GM12878 (cell line): ENCODE results near the gene SLC6A3. TPM values are rescaled to one million over a fixed set of nuclear protein-coding genes. Genes with fewer than 3 reads are reported as not detected.

Experiments used
- ATAC-seq: fragments of 200-7000 bp; cut with Tn5 transposase; 3 replicates; pipeline ENCODE4 v1.9.1; 2020; ENCODE audit warnings: mild to moderate bottlenecking, moderate library complexity
- BruUV-seq: library from RNA; stranded (reverse); fragments of 400-500 nt; replicated peaks from 2 replicates; lab custom pipeline; 2021; lab: Mats Ljungman, UMichigan
- CTCF ChIA-PET: fragments of 300-600 bp; sonication (Branson Sonifier 250); formaldehyde crosslinking; extraction: SDS; loops from one replicate; lab custom pipeline; 2021; ENCODE audit warnings: inconsistent platforms; lab: Yijun Ruan, JAX
- POLR2A ChIA-PET: fragments of 350-600 bp; formaldehyde crosslinking; extraction: SDS; loops from one replicate; lab custom pipeline; 2021; ENCODE audit warnings: inconsistent platforms; lab: Charles Lee
- RAD21 ChIA-PET: fragments of 300-600 bp; sonication (Branson Sonifier 250); formaldehyde crosslinking; loops from one replicate; lab custom pipeline; 2023; ENCODE audit warnings: antibody characterized with exemption; ENCODE audit not compliant: unreplicated experiment; lab: Charles Lee
- SMC1A ChIA-PET: fragments of 300-600 bp; sonication (Branson Sonifier 250); formaldehyde crosslinking; loops from one replicate; lab custom pipeline; 2023; ENCODE audit not compliant: unreplicated experiment, uncharacterized antibody; lab: Charles Lee
- DNase-seq: peaks from one replicate; pipeline ENCODE4 v3.0.0-alpha.2; 2011; ENCODE audit warnings: low read depth, low spot score
- FAIRE-seq: peaks from 3 replicates; lab custom pipeline; 2011; peaks lifted over from hg19 to GRCh38; lab: Jason Lieb, UNC
- H2AFZ ChIP-seq: 2 replicates; pipeline ENCODE4 v1.6.0; 2011; ENCODE audit warnings: low read depth, low read length, control low read depth; ENCODE audit not compliant: control insufficient read depth
- H3K27ac ChIP-seq: 2 replicates; pipeline ENCODE4 v1.5.1; 2011; ENCODE audit warnings: control low read depth; ENCODE audit not compliant: control insufficient read depth, insufficient read depth
- H3K27me3 ChIP-seq, 2 experiments: replicated peaks in 1 of 2; 2 replicates each; pipeline versions ENCODE4 v1.6.0 to v1.6.1; 2011; ENCODE audit warnings: low read length in 1 of 2; ENCODE audit not compliant: control insufficient read depth in 2 of 2, insufficient read depth in 2 of 2
- H3K36me3 ChIP-seq, 2 experiments: 2 replicates each; pipeline ENCODE4 v1.5.1; 2011; ENCODE audit warnings: low read length in 1 of 2; ENCODE audit not compliant: control insufficient read depth in 2 of 2, insufficient read depth in 2 of 2
- H3K4me1 ChIP-seq: 2 replicates; pipeline ENCODE4 v1.6.1; 2011; ENCODE audit warnings: mild to moderate bottlenecking, low read length, moderate library complexity, mixed read lengths; ENCODE audit not compliant: control insufficient read depth, insufficient read depth
- H3K4me2 ChIP-seq: 2 replicates; pipeline ENCODE4 v1.6.0; 2011; ENCODE audit warnings: control low read depth; ENCODE audit not compliant: control insufficient read depth, insufficient read depth
- H3K4me3 ChIP-seq: fragments of 200-600 bp; sonication (generic); 2 replicates; pipeline ENCODE4 v1.5.1; 2016
- H3K79me2 ChIP-seq: 2 replicates; pipeline ENCODE4 v1.6.0; 2011; ENCODE audit warnings: low read length; ENCODE audit not compliant: control insufficient read depth, insufficient read depth
- H3K9ac ChIP-seq: 2 replicates; pipeline ENCODE4 v1.8.0; 2011; ENCODE audit warnings: low read length, control low read depth, mixed read lengths; ENCODE audit not compliant: control insufficient read depth, insufficient read depth
- H3K9me3 ChIP-seq: replicated peaks from 3 replicates; pipeline ENCODE4 v1.5.1; 2011; ENCODE audit warnings: mild to moderate bottlenecking, low read length; ENCODE audit not compliant: control insufficient read depth, insufficient read depth
- H4K20me1 ChIP-seq: 2 replicates; pipeline ENCODE4 v1.6.0; 2011; ENCODE audit not compliant: control insufficient read depth, insufficient read depth
- BCL11A ChIP-seq: IDR thresholded peaks from 2 replicates; pipeline ENCODE4 v1.6.1; 2011; ENCODE audit warnings: low read depth, low read length
- CEBPB ChIP-seq, 2 experiments: fragments of 150-350 bp in 1 of 2; IDR thresholded peaks; 2 replicates each; pipeline ENCODE4 v1.6.1; 2012 to 2014; ENCODE audit warnings: low read depth in 2 of 2, low read length in 2 of 2, borderline replicate concordance in 1 of 2, inconsistent platforms in 1 of 2
- CHD1 ChIP-seq: IDR thresholded peaks from 2 replicates; pipeline ENCODE4 v1.6.1; 2012; ENCODE audit warnings: low read depth, low read length, improper control_type of control experiment
- HCFC1 ChIP-seq: fragments of 150-350 bp; IDR thresholded peaks from 2 replicates; pipeline ENCODE4 v1.6.1; 2014; ENCODE audit warnings: low read length
- KDM1A ChIP-seq: fragments of 200-600 bp; sonication (generic); IDR thresholded peaks from 2 replicates; pipeline ENCODE4 v1.6.1; 2016; ENCODE audit warnings: borderline replicate concordance
- NFYB ChIP-seq: IDR thresholded peaks from 2 replicates; pipeline ENCODE4 v1.6.1; 2011; ENCODE audit warnings: low read depth, mild to moderate bottlenecking, low read length, improper control_type of control experiment, moderate library complexity; ENCODE audit not compliant: insufficient read depth
- NRF1 ChIP-seq: conservative IDR thresholded peaks from 2 replicates; pipeline ENCODE4 v1.6.1; 2011; ENCODE audit warnings: mild to moderate bottlenecking, low read depth, low read length, improper control_type of control experiment
- SMC3 ChIP-seq: IDR thresholded peaks from 2 replicates; pipeline ENCODE4 v1.6.1; 2011; ENCODE audit warnings: low read length, improper control_type of control experiment, borderline replicate concordance
- WGBS: methylation state at CpG from one replicate; pipeline ENCODE4 v1.1.6; 2016; ENCODE audit warnings: low lambda C conversion rate; ENCODE audit not compliant: insufficient replicate concordance, insufficient coverage; ENCODE audit errors: missing lambda C conversion rate; 5-methylcytosine and 5-hydroxymethylcytosine counted together
- in situ Hi-C: fragments of 300-500 bp; cut with MboI; formaldehyde crosslinking; loops from 9 replicates; pipeline ENCODE4 v1.14.3; 2018; ENCODE audit warnings: mixed read lengths
- intact Hi-C: fragments of 100-400 bp; cut with micrococcal nuclease; formaldehyde crosslinking; loops from one replicate; pipeline ENCODE4 v1.14.2; 2022; ENCODE audit not compliant: unreplicated experiment
- polyA plus RNA-seq, 11 experiments: library from polyadenylated mRNA; depleted of rRNA in 4 of 11; unstranded in 6 of 11; stranded (reverse) in 5 of 11; fragments of >200 nt; fragmentation: Nextera tagmentation in 4 of 11; fragmentation: Illumina TruSeq in 1 of 11; extraction: Ambion mirVana in 4 of 11; extraction: Trizol in 1 of 11; gene quantifications; 1 replicate in 1 of 11; 2 replicates in 10 of 11; pipeline versions ENCODE4 v1.2.1 to v1.2.3, GENCODE V29; 2011 to 2016; ENCODE audit warnings: inconsistent platforms in 2 of 11, missing spikeins in 2 of 11, low read depth in 1 of 11
- total RNA-seq, 4 experiments: library from RNA; depleted of rRNA in 3 of 4; stranded (reverse); fragments of >200 nt in 3 of 4; fragmentation: Illumina TruSeq in 1 of 4; extraction: Trizol in 1 of 4; gene quantifications; 2 replicates each; pipeline versions ENCODE4 v1.2.1 to v1.2.3, GENCODE V29; 2013 to 2021

Gene SLC6A3
- total and polyA plus RNA-seq, 10 of the 15 experiments (the other 5 are each of a cell fraction or from before 2014, with no cell fraction given) = 0.01 TPM; not detected in 9

DNA sequence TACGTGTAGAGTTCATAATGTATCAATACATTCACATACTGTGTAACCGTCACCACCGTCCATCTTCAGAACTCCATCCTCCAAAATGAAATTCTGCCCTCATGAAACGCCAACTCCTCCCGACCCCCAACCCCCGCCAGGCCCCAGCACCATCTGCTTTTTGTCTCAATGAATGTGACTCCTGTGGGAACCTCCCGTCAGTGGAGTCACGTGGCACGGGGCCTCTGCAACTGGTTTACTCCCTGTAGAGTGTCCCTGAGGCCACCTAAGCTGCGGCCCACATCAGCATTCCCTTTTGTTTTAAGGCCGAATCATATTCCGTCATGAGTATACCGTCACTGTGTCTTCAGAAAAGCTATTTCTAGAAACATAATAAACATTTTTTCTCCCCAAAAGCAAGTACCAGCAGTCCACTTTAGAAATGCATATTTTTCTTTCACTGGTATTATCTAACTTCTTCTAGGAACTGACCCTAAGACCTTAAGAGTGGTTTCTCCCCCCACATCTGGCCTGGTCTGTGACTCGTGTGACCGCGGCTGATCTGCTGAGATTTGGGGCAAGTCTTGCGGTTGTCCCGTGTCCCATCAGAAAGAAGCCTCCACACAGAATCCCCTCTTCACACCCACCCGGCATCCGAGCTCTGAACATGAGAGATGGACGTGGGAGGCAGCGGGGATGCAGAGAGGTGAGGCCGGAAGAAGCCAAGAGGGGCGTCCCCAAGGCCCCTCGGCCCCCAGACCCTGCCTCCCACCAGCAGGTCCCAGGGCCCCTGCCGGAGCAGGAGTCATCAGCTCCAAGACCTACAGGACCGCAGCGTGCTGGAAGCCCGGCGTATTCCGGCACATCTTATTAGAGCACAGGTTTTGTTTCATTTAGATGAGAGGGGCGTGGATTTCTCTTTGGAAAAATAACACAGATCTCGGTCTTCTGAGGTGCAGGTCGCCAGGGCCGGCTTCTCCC lies 38.3 kb downstream of the SLC6A3 start:
- H3K36me3 ChIP-seq = no peaks in the 10 kb centered on the region
- in situ Hi-C loops = no loop called here
- SMC1A ChIA-PET = no interaction called here
- H3K4me2 ChIP-seq = no peak overlapping the region
- H3K4me1 ChIP-seq = no peaks in the 10 kb centered on the region
- BruUV-seq = no TSS peak
- no peaks in the 10 kb centered on the region for H4K20me1 ChIP-seq
- RAD21 ChIA-PET = no interaction called here
- ATAC-seq (no peak), FAIRE-seq (no peak)
- H3K27me3 ChIP-seq = peaks cover 0 to 1% of the 10 kb centered on the region in 2 experiments; a peak in 1 of 4 replicates
- H2AFZ ChIP-seq = no peak overlapping the region
- no peak overlapping the region for H3K9ac ChIP-seq
- H3K79me2 ChIP-seq = no peaks in the 10 kb centered on the region
- no peak overlapping the region for H3K27ac ChIP-seq
- POLR2A ChIA-PET = no interaction called here
- H3K4me3 ChIP-seq = no peak overlapping the region
- TF ChIP-seq KDM1A = no peak
- no peak for TF ChIP-seq NFYB
- TF ChIP-seq CEBPB (IDR thresholded peaks at IDR 0.05; ENCODE audit: borderline replicate concordance in 1 of 2, low read depth in 2 of 2, low read length in 2 of 2) = no peak
- TF ChIP-seq BCL11A = no peak
- TF ChIP-seq HCFC1 = no peak
- TF ChIP-seq SMC3 = no peak
- no peak for TF ChIP-seq CHD1
- TF ChIP-seq NRF1 = no peak
- TF ChIP-seq, all 136 proteins: peak for 0
- H3K9me3 ChIP-seq = no peaks in the 10 kb centered on the region
- 43% methylated on average over 34 of the region's 35 CpGs for WGBS
- DNase-seq = no peak
- intact Hi-C loops = no loop called here
- CTCF ChIA-PET = no interaction called here
